Urinary bladder (tissue), 4 donors: Measurements from ENCODE around the gene PPIE. TPM values are rescaled to one million over a fixed set of nuclear protein-coding genes. Genes with fewer than 3 reads are reported as not detected.
A peak's percentile ranks its signal among the peaks of the same experiment; 100 is the strongest.

Source experiments
- DNase-seq: peaks from one replicate; pipeline ENCODE4 v3.0.0-alpha.2; 2015; ENCODE audit errors: extremely low spot score
- H3K27ac ChIP-seq: one replicate; pipeline ENCODE4 v1.5.1; 2013; ENCODE audit warnings: low read depth, mild to moderate bottlenecking, moderate library complexity
- H3K36me3 ChIP-seq: one replicate; pipeline ENCODE4 v1.6.1; 2013; ENCODE audit warnings: mild to moderate bottlenecking, moderate library complexity; ENCODE audit not compliant: insufficient read depth
- H3K4me1 ChIP-seq: one replicate; pipeline ENCODE4 v1.6.1; 2013; ENCODE audit warnings: mild to moderate bottlenecking, moderate library complexity; ENCODE audit not compliant: insufficient read depth
- H3K4me3 ChIP-seq: one replicate; pipeline ENCODE4 v1.5.1; 2013; ENCODE audit warnings: low read depth, low read length
- WGBS: extraction: QIAGEN DNeasy Blood & Tissue Kit; methylation state at CpG from one replicate; pipeline ENCODE4 v1.1.7; 2013; 5-methylcytosine and 5-hydroxymethylcytosine counted together
- polyA plus RNA-seq: library from polyadenylated mRNA; stranded (reverse); fragments of 200-250 nt; gene quantifications from one replicate; pipeline ENCODE4 v1.2.3, GENCODE V29; 2013
- total RNA-seq: library from RNA; depleted of rRNA; stranded (reverse); fragments of >200 nt; gene quantifications from one replicate; pipeline ENCODE4 v1.2.3, GENCODE V29; 2014
- donor health status: healthy with polysubstance abuse.
- donor health status: healthy.

The PPIE gene
- total RNA-seq (31.0 TPM), polyA plus RNA-seq (64.5 TPM)

DNA sequence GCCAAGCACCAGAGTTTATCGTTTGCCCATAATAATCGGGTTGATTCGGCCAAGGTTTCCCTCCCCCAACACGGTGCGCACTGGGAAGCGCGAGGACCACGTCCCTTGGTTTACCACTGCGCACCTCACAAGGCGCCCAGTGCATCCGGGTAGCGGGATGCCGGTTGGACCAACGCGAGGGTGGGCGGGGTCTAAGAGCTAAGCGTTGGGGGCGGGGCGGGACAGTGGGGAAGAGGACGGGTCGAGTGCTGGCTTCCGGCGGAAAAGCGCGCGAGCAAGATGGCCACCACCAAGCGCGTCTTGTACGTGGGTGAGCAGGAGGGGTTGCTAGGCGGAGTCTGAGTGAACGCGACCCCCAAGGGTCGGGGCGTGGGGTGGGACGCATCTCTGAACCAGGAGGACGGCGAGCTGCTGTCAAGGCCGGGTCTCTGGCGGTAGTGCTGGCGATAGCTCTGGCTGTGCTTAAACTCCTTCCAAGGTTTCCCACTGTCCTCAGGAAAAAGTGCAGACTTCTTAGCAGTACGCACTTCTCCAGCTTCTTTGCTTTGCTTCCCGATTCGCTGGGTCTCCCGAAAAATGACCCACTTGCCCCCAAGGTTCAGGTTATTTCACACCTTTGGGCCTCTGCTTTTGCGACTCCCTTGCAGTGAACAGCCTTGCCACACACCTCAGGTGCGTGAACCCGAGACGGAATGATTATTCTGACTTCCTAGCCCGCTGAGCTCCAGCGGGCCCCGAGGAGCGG lies at the start of gene PPIE:
Gene PPIE, plus strand, starts transcription at position 261 of the 745 bp plus-strand sequence. Its CDS starts 19 bp downstream, at position 280.
- H3K4me1 ChIP-seq = no peaks in the 10 kb centered on the region
- H3K27ac ChIP-seq = peak within 1 kb of the TSS; percentile 60
- under 1% methylated on average over 52 of the region's 52 CpGs for WGBS
- H3K4me3 ChIP-seq = peak within 1 kb of the TSS; percentile 66
- no peaks in the 10 kb centered on the region for H3K36me3 ChIP-seq
- peak; percentile 84 for DNase-seq

DNA sequence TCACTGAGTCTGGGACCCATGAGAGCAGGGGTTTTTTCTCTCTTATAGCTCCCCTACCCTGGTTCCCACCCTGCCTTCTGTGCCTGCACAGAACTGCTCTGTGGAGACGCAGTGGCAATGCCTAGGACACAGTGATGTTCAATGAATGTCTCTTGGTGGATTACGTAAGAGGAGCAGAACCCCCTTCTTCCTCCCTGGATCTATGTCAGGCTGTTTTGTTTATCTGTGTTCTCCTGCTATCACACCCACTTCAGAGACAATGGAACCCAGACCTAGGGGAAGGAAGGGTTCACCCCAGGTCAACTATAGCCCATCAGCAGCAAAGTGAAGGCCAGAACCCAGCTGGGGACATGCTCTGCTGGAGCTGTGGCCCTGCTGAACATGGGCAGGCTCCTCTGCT lies 49.5 kb upstream of the PPIE start:
- Histone ChIP-seq H3K36me3 (no peaks in the 10 kb centered on the region), H3K27ac (no peak overlapping the region), H3K4me3 (no peak overlapping the region), H3K4me1 (no peaks in the 10 kb centered on the region)
- DNase-seq = no peak
- 67% methylated on average over 2 of the region's 2 CpGs for WGBS

DNA sequence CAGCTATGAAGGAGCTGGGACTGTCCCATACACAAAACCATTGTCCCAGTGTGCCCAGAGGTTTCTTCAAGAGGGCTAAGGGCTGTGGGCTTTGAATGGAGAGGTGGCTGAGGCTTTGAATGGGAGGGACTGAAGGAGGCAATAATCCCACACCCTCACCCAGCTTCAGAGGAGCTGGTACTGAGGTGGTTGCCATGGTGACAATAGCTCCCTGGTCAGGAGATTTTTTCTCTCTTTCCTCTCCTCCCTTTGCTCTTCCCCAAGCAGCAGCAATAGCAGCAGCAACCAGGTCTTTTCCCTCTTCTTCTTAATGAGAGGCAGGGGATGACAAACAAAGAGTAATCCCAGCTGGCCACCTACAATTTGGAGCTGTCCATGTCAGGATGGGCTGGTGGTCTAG lies 49.0 kb upstream of the PPIE start:
- H3K4me1 ChIP-seq = no peaks in the 10 kb centered on the region
- no peak overlapping the region for H3K27ac ChIP-seq
- H3K4me3 ChIP-seq = no peak overlapping the region
- H3K36me3 ChIP-seq = no peaks in the 10 kb centered on the region
- DNase-seq = no peak

DNA sequence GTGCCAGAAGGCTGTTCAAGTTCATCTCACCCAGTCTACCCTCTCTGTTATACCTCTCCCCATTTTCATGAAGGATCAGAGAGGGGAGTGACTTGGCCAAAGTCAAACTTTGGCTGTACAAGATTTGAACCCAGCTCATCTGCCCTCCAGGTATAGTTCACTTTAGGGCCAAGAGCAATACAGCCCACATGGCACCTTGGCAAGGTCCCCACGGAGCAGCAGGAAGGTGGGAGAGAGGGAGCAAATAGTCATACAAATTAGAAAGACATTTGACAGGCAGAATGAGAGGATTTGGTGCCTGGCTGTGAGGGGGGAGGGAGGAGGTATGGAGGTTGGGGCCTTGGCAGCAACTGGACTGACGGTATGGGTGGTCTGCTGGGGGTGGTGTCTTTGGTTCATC lies 48.5 kb upstream of the PPIE start:
- 23% methylated on average over 2 of the region's 2 CpGs for WGBS
- DNase-seq = no peak
- H3K27ac ChIP-seq = no peak overlapping the region
- no peaks in the 10 kb centered on the region for H3K4me1 ChIP-seq
- no peaks in the 10 kb centered on the region for H3K36me3 ChIP-seq
- H3K4me3 ChIP-seq = no peak overlapping the region

DNA sequence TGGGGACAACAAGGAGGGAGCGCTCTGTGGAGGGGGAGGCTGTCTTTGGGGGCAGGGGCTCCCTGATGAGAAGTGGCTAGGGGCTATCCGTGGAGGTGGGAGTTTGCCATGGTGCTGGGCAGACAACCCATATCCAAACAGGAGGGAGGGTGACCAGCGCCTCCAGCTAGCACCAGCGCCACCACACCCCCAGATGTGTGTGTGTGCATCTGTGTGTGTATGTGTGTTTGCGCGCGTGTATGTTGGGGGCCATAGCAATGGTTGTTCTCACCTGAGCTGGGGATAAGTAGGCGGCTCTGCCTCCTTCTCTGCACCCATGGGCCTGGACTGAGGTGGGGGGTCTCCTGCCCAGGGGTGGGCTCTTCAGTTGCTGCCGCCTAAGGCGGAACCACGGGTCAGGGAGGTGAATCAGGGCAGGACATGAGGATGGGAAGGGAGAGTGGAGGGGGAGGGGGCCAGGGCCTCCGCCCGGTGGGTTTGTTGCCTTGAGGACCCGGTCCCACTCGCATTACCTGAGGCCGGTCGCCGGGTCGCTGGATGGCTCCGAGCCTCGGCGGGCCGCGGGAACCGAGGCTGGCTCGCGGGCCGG lies 47.8 kb upstream of the PPIE start:
- Histone ChIP-seq H3K36me3 (no peaks in the 10 kb centered on the region), H3K4me1 (no peaks in the 10 kb centered on the region), H3K27ac (no peak overlapping the region), H3K4me3 (peak overlapping the region; percentile 28)
- WGBS = 14% methylated on average over 28 of the region's 28 CpGs
- no peak for DNase-seq

DNA sequence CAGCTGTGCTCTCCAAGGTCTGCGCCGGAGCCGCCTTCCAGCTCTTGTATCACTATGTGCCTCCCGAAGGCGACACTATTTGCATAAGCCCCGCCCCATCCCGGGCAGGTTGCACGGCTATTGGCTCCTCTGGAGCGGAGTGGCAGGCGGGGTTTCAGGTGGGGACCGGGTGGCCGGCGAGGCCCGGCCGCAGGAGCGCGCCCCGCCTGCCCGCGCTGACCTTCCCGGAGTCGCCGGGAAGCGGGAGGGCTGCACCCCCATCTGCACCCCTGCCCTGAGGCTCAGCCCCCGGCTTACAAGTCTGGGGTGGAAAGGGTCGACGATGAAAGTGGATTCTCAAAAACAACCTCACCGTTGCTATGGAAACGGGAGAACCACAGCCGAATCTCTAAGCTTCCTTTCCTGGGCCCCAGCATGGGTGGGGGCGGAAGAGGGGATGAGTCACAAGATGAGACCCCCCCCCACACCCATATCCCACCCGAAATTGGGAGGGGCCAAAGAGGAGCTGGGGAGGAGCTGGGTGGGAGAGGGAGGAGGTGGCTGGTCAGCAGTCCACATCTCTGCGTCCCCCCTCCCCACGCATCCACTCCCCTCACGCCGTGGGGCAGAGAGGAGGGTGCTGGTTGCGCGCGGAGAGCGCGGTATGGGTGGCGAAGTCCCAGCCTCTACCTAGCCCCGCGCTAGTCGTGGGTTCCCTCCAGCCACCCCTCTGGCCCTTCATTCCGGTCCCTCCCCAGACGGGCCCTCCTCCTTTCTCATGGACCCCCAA lies 47.1 kb upstream of the PPIE start, which contains the start of gene HPCAL4:
Gene HPCAL4, minus strand, starts transcription at position 51 of the 769 bp plus-strand sequence. CDS start 6,830 bp downstream, outside the sequence.
- Histone ChIP-seq H3K27ac (no peak within 1 kb of the TSS), H3K4me3 (peak within 1 kb of the TSS; percentile 28), H3K36me3 (no peaks in the 10 kb centered on the region), H3K4me1 (no peaks in the 10 kb centered on the region)
- 1% methylated on average over 47 of the region's 47 CpGs for WGBS
- peak; percentile 80 for DNase-seq

DNA sequence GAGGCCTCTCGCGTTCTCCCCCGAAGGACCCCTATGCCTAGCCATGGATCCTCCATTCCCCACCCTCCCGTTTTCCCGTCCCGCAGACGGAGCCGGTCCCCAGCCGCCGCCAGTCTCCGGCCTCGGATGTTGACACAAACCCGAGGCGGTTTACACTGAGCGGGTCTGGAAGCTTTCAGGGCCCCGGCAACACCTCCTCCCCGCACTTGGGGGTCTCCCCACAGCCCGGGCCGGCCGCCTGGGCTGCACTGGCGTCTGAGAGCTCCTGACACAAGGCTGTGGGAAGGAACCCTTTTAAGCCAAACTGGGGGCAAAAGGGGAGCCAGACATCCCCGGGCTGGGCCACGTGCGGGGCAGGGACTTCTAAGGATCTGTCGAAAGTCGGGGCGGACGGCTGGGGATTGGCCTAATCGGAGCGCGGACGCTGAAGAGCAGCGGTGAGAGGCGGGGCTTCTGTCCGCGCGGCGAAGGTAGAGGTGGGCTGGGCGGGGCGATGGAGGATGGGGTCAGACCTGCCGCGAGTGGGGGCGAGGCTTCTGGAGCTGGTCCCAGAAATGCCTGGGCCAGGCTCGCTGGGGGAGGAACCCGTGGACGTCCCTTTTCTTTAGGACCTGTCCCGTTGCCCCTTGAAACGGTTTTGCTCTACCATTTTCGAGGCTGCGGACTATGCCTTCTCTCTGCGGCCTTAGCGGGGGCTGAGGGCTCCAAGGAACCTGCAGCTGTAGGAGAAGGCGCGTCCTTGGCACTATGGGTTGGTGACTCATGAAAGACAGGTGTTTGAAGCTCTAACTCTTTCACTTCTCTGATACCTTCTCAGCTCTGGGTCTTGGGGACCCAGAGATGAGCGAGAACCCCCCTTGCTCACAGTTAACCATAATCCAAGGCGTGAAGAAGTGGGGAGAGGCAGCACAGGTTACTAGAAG lies 46.3 kb upstream of the PPIE start:
- 10% methylated on average over 56 of the region's 56 CpGs for WGBS
- Histone ChIP-seq H3K4me1 (no peaks in the 10 kb centered on the region), H3K27ac (no peak overlapping the region), H3K36me3 (no peaks in the 10 kb centered on the region), H3K4me3 (peak overlapping the region; percentile 3)
- DNase-seq = no peak

DNA sequence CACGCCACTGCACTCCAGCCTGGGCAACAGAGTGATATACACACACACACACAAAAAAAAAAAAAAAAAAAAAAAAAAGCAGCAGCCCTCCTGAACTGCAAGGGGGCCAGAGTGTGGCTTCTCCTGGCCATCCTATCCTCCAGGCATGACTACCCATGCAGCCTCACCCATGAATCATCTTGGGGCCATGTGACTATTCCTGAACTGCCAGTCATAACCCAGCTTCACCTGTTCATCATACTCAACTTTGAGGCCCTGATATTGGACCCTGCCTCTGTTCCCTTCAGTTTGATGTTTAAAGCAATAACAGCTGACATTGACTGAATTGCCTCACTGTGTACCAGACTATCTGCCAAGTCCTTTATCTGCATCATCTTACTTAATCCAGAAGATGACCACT lies 44.7 kb upstream of the PPIE start:
- no peak for DNase-seq
- Histone ChIP-seq H3K36me3 (no peaks in the 10 kb centered on the region), H3K4me3 (no peak overlapping the region), H3K27ac (no peak overlapping the region), H3K4me1 (no peaks in the 10 kb centered on the region)
- WGBS = 95% methylated on average over 1 of the region's 1 CpG

DNA sequence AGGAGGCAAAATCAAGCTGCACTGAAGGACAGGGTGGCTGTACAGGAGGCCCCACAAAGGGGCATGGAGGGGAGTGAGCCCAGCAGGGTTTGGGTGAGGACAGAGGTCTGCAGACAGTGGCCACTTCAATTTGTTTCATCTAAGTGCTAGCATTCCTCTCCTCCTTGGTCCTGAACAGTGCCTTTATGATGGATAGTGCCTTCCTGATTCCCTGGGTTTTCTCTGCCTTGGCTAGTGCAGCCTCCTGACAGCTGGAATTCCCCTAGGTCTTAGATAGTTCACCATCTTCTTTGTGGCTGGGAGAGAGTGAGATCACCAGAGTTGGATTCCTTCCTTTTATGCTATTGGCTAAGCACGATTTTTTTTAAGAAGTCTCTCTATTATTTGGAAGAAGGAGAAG lies 43.7 kb upstream of the PPIE start:
- no peaks in the 10 kb centered on the region for H3K4me1 ChIP-seq
- no peaks in the 10 kb centered on the region for H3K36me3 ChIP-seq
- WGBS = 28% methylated on average over 1 of the region's 1 CpG
- DNase-seq = no peak
- H3K27ac ChIP-seq = no peak overlapping the region
- no peak overlapping the region for H3K4me3 ChIP-seq

DNA sequence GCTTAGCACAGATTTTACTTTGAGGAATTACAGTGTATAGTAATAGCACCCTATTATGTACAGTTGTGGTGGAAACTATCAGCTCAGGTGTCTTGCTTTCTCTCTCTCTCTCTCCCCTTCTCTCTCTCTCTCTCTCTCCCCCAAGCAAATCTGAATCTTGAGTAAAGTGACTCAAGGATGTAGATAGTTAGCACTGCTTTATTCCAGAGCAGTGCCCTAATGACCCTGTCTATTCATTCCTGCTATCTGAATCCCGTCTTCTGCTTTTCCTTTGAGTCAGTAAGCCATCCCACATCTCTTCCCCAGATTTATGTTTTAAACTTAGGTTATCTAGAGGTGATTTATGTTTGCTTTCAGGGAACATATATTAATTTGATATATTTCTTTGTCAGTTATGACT lies 42.2 kb upstream of the PPIE start:
- no peak overlapping the region for H3K27ac ChIP-seq
- H3K4me1 ChIP-seq = no peaks in the 10 kb centered on the region
- 35% methylated on average over 1 of the region's 1 CpG for WGBS
- no peaks in the 10 kb centered on the region for H3K36me3 ChIP-seq
- DNase-seq = no peak
- H3K4me3 ChIP-seq = no peak overlapping the region

DNA sequence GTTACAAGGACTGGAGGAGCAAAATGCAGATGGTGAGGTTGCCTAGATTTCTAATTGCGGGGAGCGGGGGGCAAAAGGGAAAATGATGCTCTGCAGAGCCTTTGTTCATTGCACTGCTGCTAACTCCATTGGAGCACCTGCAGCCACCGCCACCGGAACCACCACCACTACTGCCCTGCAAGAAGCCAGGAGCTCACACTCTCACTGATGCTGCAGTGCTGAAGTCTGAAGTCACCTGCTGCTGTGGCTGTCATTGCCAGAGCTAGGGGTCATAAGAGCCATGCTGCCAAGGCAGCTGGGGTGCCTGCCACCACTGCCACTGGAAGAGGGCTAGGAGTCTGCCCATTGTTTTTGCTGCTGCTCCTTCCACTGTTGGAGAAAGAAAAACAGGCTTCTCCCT lies 40.1 kb upstream of the PPIE start:
- H3K36me3 ChIP-seq = no peaks in the 10 kb centered on the region
- no peaks in the 10 kb centered on the region for H3K4me1 ChIP-seq
- 85% methylated on average over 4 of the region's 4 CpGs for WGBS
- H3K27ac ChIP-seq = no peak overlapping the region
- no peak for DNase-seq
- no peak overlapping the region for H3K4me3 ChIP-seq

DNA sequence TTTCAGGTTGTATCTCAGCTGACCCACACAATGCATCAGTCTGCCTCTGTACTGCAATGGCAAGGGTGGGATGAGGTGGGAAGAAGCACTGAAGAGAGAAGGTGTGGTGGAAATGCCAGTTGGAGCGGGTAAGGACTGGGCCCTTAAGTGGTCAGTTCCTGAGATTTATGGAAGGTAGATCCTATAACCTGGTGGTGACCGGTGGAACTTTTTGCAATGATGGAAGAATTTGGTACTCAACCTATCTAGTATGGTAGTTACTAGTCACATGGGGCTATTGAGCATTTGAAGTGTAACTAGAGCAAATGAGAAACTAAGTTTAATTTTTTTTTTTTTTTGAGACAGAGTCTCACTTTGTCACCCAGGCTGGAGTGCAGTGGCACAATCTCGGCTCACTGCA lies 39.3 kb upstream of the PPIE start:
- WGBS = 88% methylated on average over 3 of the region's 3 CpGs
- no peaks in the 10 kb centered on the region for H3K4me1 ChIP-seq
- H3K36me3 ChIP-seq = no peaks in the 10 kb centered on the region
- H3K4me3 ChIP-seq = no peak overlapping the region
- DNase-seq = no peak
- H3K27ac ChIP-seq = no peak overlapping the region

DNA sequence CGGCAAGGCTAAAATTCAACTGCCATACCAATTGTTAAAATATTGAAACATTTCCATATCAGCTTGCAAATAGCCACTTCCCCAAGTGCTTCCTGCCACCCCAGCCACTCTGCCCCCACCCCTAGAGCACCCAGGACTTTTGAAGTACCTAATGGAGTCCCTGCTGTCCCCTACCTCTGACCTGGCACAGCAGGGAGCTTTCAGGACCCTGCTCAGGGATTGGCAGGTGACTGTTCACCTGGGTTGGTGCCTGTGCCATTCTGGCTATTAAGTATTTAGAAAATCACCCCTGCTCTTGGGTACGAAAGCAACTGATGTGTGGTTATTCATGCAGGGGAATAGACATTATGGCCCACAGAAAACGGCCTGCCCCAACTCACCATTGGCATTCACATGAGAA lies 38.3 kb upstream of the PPIE start:
- no peak for DNase-seq
- H3K36me3 ChIP-seq = no peaks in the 10 kb centered on the region
- no peak overlapping the region for H3K27ac ChIP-seq
- 78% methylated on average over 3 of the region's 3 CpGs for WGBS
- H3K4me1 ChIP-seq = no peaks in the 10 kb centered on the region
- H3K4me3 ChIP-seq = no peak overlapping the region
